ENCODE data around the gene CSNK1G3. TPM values are rescaled to one million over a fixed set of nuclear protein-coding genes. Genes with fewer than 3 reads are reported as not detected.

Gene CSNK1G3
- total and polyA plus RNA-seq, 2 experiments from 2014 or later, result 19.6 to 65.1 TPM

DNA sequence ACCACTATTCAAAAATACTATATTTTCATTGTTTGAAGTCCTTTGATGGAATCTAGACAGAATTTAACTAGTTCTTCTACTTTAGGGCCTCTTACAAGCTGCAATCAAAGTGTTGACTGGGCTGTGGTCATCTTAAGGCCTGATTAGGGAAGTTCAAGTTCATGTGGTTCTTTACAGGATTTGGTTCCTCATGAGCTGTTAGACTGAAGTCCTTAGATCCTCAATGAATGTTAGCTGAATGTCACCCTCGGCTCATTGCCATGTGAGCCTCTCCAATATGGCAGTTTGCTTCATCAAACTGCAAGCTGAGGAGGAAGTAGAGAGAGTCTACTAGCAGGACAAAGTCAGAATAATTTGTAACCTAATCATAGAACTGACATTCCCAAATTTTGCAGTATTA lies 135.1 kb downstream of the CSNK1G3 start:
- Mint-ChIP-seq H3K9me3 (no peaks in the 10 kb centered on the region), H3K27ac (no peak overlapping the region), H3K27me3 (ENCODE audit: insufficient read depth, low read depth, poor library complexity) (no peaks in the 10 kb centered on the region), H3K36me3 (ENCODE audit: low read depth) (no peaks in the 10 kb centered on the region), H3K4me1 (peaks cover 1% of the 10 kb centered on the region; the same call in 2 of the 3 replicates), H3K4me3 (no peak overlapping the region)
- H3K27me3 ChIP-seq (ENCODE audit: insufficient read depth), result no peaks in the 10 kb centered on the region
- H3K9me2 ChIP-seq (ENCODE audit: insufficient read depth), result no peaks in the 10 kb centered on the region
- no peaks in the 10 kb centered on the region for H3K36me3 ChIP-seq (ENCODE audit: insufficient read depth)
- H3K79me2 ChIP-seq (replicated peaks; ENCODE audit: insufficient read depth), result no peaks in the 10 kb centered on the region
- H2AFZ ChIP-seq, result no peak overlapping the region
- DNase-seq (ENCODE audit: low spot score) (no peak), ATAC-seq (no peak)
- no peak overlapping the region for H3K27ac ChIP-seq (ENCODE audit: low read depth)
- no peaks in the 10 kb centered on the region for H4K20me1 ChIP-seq (replicated peaks; ENCODE audit: insufficient read depth)
- no peak overlapping the region for H3K4me2 ChIP-seq
- no peaks in the 10 kb centered on the region for H3F3A ChIP-seq (replicated peaks; ENCODE audit: low read depth)
- no peak overlapping the region for H3K4me3 ChIP-seq
- TF ChIP-seq JUNB (IDR thresholded peaks at IDR 0.05; ENCODE audit: unreplicated experiment) (no peak), STAT1 (IDR thresholded peaks at IDR 0.05; ENCODE audit: unreplicated experiment) (no peak), CREB1 (CRISPR knock-in tag; IDR thresholded peaks at IDR 0.05; ENCODE audit: low read depth) (no peak), POLR2AphosphoS5 (IDR thresholded peaks at IDR 0.05; ENCODE audit: low read depth) (no peak), ZNF462 (CRISPR knock-in tag; IDR thresholded peaks at IDR 0.05) (no peak), NANOG (IDR thresholded peaks at IDR 0.05; ENCODE audit: borderline replicate concordance) (no peak)
- TF ChIP-seq, protein P1, sequence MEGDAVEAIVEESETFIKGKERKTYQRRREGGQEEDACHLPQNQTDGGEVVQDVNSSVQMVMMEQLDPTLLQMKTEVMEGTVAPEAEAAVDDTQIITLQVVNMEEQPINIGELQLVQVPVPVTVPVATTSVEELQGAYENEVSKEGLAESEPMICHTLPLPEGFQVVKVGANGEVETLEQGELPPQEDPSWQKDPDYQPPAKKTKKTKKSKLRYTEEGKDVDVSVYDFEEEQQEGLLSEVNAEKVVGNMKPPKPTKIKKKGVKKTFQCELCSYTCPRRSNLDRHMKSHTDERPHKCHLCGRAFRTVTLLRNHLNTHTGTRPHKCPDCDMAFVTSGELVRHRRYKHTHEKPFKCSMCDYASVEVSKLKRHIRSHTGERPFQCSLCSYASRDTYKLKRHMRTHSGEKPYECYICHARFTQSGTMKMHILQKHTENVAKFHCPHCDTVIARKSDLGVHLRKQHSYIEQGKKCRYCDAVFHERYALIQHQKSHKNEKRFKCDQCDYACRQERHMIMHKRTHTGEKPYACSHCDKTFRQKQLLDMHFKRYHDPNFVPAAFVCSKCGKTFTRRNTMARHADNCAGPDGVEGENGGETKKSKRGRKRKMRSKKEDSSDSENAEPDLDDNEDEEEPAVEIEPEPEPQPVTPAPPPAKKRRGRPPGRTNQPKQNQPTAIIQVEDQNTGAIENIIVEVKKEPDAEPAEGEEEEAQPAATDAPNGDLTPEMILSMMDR (conservative IDR thresholded peaks at IDR 0.05; ENCODE audit: low read depth in 2 of 2), result no peak
- H3K4me1 ChIP-seq (ENCODE audit: insufficient read depth), result no peaks in the 10 kb centered on the region
